ENCODE measurements around the gene PIK3R4. TPM values are rescaled to one million over a fixed set of nuclear protein-coding genes. Genes with fewer than 3 reads are reported as not detected.

The PIK3R4 gene
- total RNA-seq, 2 experiments from 2014 or later, result 21.6 to 25.0 TPM

DNA sequence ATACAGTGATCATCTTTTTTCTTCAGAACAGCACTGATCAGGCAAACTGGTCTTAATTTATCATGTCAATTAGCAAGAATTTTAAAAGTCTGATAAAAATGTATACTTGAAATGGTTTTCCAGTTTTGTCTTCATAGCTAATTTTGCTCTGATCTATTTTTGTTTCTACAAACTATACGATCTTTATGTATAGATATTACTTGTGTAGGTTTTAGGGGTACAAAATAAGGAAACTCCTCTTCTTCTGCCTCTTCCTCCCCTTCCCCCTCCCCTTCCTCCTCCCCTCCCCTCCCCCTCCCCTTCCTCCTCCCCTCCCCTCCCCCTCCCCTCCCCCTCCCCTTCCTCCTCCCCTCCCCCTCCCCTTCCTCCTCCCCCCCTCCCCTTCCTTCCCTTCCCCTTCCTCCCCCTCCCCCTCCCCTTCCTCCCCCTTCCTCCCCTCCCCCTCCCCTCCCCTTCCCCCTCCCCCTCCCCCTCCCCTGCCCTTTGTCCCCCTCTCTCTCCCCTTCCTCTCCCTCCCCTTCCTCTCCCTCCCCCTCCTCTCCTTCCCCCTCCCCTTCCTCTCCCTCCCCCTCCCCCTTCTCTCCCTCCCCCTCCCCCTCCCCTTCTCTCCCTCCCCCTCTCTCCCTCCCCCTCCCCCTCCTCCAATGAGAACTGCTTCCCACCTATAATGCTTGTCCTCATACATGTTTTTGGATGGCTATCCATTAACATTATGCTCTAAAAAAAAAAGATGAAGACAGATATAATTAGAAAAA lies 110.0 kb downstream of the PIK3R4 start:
- no peaks in the 10 kb centered on the region for H3K4me1 Mint-ChIP-seq
- ChIA-PET POLR2A (no interaction called here), CTCF (no interaction called here)
- H3K27ac Mint-ChIP-seq, result no peak overlapping the region
- no peaks in the 10 kb centered on the region for H3K36me3 Mint-ChIP-seq (ENCODE audit: low read depth)
- no peak for DNase-seq
- H3K9me3 Mint-ChIP-seq, result no peaks in the 10 kb centered on the region
- peaks cover 7% of the 10 kb centered on the region for H3K27me3 Mint-ChIP-seq
- H3K4me3 Mint-ChIP-seq, result no peak overlapping the region

DNA sequence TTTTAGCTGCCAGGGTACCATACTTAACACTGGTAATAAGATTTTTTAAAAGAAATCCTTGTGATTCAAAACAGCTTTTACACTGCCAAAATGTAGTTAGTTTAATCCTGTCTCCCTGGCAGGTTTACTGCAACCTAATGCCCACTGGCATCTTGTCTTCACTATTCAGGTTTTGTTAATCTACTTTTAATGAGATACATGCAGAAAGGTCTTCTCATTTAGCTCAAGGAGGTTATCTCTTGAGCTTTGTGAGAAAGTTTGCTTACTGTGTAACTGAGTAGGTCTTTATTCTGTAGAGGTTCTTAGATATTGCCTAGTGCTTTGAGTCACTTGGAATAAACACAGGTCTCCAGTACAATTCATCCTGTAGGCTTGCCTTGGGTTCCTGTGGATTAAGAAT lies 110.7 kb downstream of the PIK3R4 start:
- H3K4me1 Mint-ChIP-seq, result no peaks in the 10 kb centered on the region
- POLR2A ChIA-PET, result no interaction called here
- no peak for DNase-seq
- CTCF ChIA-PET, result no interaction called here
- no peak overlapping the region for H3K27ac Mint-ChIP-seq
- peaks cover 4% of the 10 kb centered on the region for H3K27me3 Mint-ChIP-seq
- no peaks in the 10 kb centered on the region for H3K9me3 Mint-ChIP-seq
- no peaks in the 10 kb centered on the region for H3K36me3 Mint-ChIP-seq (ENCODE audit: low read depth)
- H3K4me3 Mint-ChIP-seq, result no peak overlapping the region

GRCh38 chr3:130635285-130635684 lies 111.3 kb downstream of the PIK3R4 start:
- Mint-ChIP-seq H3K9me3 (no peaks in the 10 kb centered on the region), H3K4me3 (no peak overlapping the region), H3K36me3 (ENCODE audit: low read depth) (no peaks in the 10 kb centered on the region), H3K4me1 (no peaks in the 10 kb centered on the region), H3K27ac (no peak overlapping the region), H3K27me3 (peaks cover 3% of the 10 kb centered on the region)
- no peak for DNase-seq
- ChIA-PET POLR2A (no interaction called here), CTCF (no interaction called here)

Other genes with a start within 250 kb of the PIK3R4 start
- not detected for gene COL6A6, start 229.7 kb downstream of the PIK3R4 start, total RNA-seq
- gene ATP2C1, start 147.3 kb upstream of the PIK3R4 start, total RNA-seq, result 10 to 100 TPM; 57.5 to 63.8 TPM